Chondrocyte (in vitro differentiated cells): Measurements from ENCODE around the gene CALHM2. TPM values are rescaled to one million over a fixed set of nuclear protein-coding genes. Genes with fewer than 3 reads are reported as not detected.

ENCODE experiments used
- DNase-seq: peaks from one replicate; pipeline ENCODE4 v3.0.0; 2021; ENCODE audit warnings: mixed read lengths, low spot score
- H3K27ac Mint-ChIP-seq: one replicate; pipeline ENCODE4 v1.8.0; 2021; ENCODE audit warnings: mild to moderate bottlenecking, moderate library complexity, mixed read lengths; ENCODE audit not compliant: unreplicated experiment
- H3K27me3 Mint-ChIP-seq: 2 replicates; pipeline ENCODE4 v1.8.0; 2021; ENCODE audit warnings: low read depth, mixed read lengths
- H3K36me3 Mint-ChIP-seq: 2 replicates; pipeline ENCODE4 v1.8.0; 2021; ENCODE audit warnings: low read depth, mixed read lengths
- H3K4me1 Mint-ChIP-seq: 2 replicates; pipeline ENCODE4 v1.8.0; 2021; ENCODE audit warnings: low read depth, mild to moderate bottlenecking, mixed read lengths
- H3K4me3 Mint-ChIP-seq: one replicate; pipeline ENCODE4 v1.8.0; 2021; ENCODE audit warnings: mild to moderate bottlenecking, moderate library complexity, mixed read lengths; ENCODE audit not compliant: unreplicated experiment
- H3K9me3 Mint-ChIP-seq: 2 replicates; pipeline ENCODE4 v1.8.0; 2021; ENCODE audit warnings: low read depth, mixed read lengths
- long read RNA-seq: library from polyadenylated mRNA; stranded (forward); transcript quantifications from one replicate; pipeline ENCODE4 v2.0.0, GENCODE V29; 2021
- total RNA-seq: library from RNA; stranded (reverse); gene quantifications from 3 replicates; pipeline ENCODE4 v1.2.1, GENCODE V29; 2021
- TF ChIP-seq, protein P1 (sequence below): fragments of 200-600 bp; sonication (generic); IDR thresholded peaks from 2 replicates; pipeline ENCODE4 v1.5.0; 2021; ENCODE audit warnings: antibody characterized with exemption, mild to moderate bottlenecking, moderate library complexity

Gene CALHM2
- 1.3 to 10.9 TPM (median 9.9 TPM) in 3 replicates for total RNA-seq
- long read RNA-seq, partial matches to known transcripts, result 0 of 22 reads
- long read RNA-seq, other reads (novel, unspliced or antisense), result 16 of 22 reads

GRCh38 chr10:103451831-103452505 is at the start of gene CALHM2:
TSS of gene CALHM2 (minus strand) at chr10:103452370. CDS start at chr10:103449941, 2,429 bp downstream.
- no peaks in the 10 kb centered on the region for H3K9me3 Mint-ChIP-seq
- DNase-seq, result no peak
- H3K36me3 Mint-ChIP-seq, result peaks cover 10% of the 10 kb centered on the region
- TF ChIP-seq, protein P1, sequence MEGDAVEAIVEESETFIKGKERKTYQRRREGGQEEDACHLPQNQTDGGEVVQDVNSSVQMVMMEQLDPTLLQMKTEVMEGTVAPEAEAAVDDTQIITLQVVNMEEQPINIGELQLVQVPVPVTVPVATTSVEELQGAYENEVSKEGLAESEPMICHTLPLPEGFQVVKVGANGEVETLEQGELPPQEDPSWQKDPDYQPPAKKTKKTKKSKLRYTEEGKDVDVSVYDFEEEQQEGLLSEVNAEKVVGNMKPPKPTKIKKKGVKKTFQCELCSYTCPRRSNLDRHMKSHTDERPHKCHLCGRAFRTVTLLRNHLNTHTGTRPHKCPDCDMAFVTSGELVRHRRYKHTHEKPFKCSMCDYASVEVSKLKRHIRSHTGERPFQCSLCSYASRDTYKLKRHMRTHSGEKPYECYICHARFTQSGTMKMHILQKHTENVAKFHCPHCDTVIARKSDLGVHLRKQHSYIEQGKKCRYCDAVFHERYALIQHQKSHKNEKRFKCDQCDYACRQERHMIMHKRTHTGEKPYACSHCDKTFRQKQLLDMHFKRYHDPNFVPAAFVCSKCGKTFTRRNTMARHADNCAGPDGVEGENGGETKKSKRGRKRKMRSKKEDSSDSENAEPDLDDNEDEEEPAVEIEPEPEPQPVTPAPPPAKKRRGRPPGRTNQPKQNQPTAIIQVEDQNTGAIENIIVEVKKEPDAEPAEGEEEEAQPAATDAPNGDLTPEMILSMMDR, result no peak
- H3K4me3 Mint-ChIP-seq, result peak within 1 kb of the TSS; percentile 75
- H3K27ac Mint-ChIP-seq, result peak within 1 kb of the TSS; percentile 45
- H3K27me3 Mint-ChIP-seq, result no peaks in the 10 kb centered on the region
- H3K4me1 Mint-ChIP-seq, result peaks cover 37% of the 10 kb centered on the region

DNA sequence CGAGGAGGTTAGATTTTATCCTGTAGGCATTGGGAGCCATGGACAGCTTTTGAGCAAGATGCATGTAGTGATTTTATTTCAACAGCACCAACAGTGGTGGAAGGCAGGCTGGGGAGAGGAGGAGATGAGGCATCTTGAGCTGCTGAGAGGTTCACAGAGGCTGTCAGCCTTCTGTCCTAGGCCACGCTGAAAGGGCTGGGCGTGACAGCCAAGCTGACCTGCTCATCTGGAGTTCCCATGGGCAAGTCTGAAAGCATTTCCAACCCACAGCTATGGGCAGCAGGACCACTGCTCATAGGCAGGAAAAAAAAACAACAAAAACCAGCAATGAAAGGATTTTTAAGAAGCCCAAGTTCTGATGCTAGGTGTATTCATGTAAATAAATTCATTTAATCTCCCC is 49.0 kb upstream of the CALHM2 start:
- H3K9me3 Mint-ChIP-seq, result no peaks in the 10 kb centered on the region
- peak; percentile 51 for DNase-seq
- H3K4me1 Mint-ChIP-seq, result peaks cover 14% of the 10 kb centered on the region
- no peak overlapping the region for H3K4me3 Mint-ChIP-seq
- H3K27ac Mint-ChIP-seq, result no peak overlapping the region
- peaks cover 2% of the 10 kb centered on the region for H3K36me3 Mint-ChIP-seq
- H3K27me3 Mint-ChIP-seq, result peaks cover 59% of the 10 kb centered on the region
- TF ChIP-seq, protein P1, result no peak

GRCh38 chr10:103500481-103500880 is 48.3 kb upstream of the CALHM2 start:
- no peak for DNase-seq
- Mint-ChIP-seq H3K27me3 (peaks cover 58% of the 10 kb centered on the region), H3K27ac (no peak overlapping the region), H3K4me3 (no peak overlapping the region), H3K9me3 (no peaks in the 10 kb centered on the region), H3K36me3 (peaks cover 2% of the 10 kb centered on the region), H3K4me1 (peaks cover 14% of the 10 kb centered on the region)
- TF ChIP-seq, protein P1, result no peak

GRCh38 chr10:103499881-103500280 is 47.7 kb upstream of the CALHM2 start:
- Mint-ChIP-seq H3K4me1 (peaks cover 14% of the 10 kb centered on the region), H3K27ac (no peak overlapping the region), H3K9me3 (no peaks in the 10 kb centered on the region), H3K27me3 (peaks cover 63% of the 10 kb centered on the region), H3K4me3 (no peak overlapping the region), H3K36me3 (peaks cover 2% of the 10 kb centered on the region)
- TF ChIP-seq, protein P1, result no peak
- DNase-seq, result peak; percentile 51

DNA sequence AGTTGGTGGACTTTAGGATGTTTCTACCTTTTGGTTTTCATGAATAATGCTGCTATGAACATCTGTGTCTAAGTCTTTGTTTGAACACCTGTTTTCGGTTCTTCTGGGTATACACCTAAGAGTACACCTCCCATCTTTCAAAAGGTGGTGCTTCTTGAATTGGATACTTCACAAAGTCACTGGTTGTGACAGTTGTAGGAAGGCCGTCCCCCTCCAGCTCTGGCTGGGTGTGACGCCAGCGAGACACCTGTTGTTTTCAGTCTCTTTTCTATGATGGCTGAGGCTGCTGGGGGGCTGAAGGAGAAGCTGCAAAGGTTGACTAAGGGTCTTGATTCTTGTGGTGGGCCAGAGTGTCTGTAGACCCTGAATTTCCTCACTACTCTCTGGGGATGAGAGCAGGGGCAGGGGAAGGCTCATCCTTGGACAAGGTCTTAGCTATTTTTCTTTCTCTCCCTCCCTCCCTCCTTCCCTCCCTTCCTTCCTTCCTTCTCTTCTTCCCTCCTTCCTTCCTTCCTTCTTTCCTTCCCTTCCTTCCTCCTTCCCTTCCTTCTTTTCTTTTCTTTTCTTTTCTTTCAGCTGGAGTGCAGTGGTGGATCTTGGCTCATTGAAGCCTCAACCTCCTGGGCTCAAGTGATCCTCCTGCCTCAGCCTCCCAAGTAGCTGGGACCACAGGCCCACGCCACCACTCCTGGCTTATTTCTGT is 46.9 kb upstream of the CALHM2 start:
- Mint-ChIP-seq H3K4me3 (no peak overlapping the region), H3K27me3 (peaks cover 67% of the 10 kb centered on the region)

More for the DNA sequence above, 46.9 kb upstream of the CALHM2 start:
- no peaks in the 10 kb centered on the region for H3K9me3 Mint-ChIP-seq
- peak; percentile 28 for DNase-seq
- TF ChIP-seq, protein P1, result no peak
- peaks cover 12% of the 10 kb centered on the region for H3K4me1 Mint-ChIP-seq
- H3K36me3 Mint-ChIP-seq, result peaks cover 2% of the 10 kb centered on the region
- no peak overlapping the region for H3K27ac Mint-ChIP-seq
